Amniotic epithelial cell (primary cell): ENCODE data around the gene SPDYE17.
"Not testable (repeated sequence)": the region's sequence is repeated elsewhere in the genome, so short reads cannot be mapped to it uniquely, and the experiment has no call there.

Source experiments
- DNase-seq: peaks from one replicate; pipeline ENCODE4 v3.0.0-alpha.2; 2010; ENCODE audit warnings: low read depth

Gene SPDYE17

DNA sequence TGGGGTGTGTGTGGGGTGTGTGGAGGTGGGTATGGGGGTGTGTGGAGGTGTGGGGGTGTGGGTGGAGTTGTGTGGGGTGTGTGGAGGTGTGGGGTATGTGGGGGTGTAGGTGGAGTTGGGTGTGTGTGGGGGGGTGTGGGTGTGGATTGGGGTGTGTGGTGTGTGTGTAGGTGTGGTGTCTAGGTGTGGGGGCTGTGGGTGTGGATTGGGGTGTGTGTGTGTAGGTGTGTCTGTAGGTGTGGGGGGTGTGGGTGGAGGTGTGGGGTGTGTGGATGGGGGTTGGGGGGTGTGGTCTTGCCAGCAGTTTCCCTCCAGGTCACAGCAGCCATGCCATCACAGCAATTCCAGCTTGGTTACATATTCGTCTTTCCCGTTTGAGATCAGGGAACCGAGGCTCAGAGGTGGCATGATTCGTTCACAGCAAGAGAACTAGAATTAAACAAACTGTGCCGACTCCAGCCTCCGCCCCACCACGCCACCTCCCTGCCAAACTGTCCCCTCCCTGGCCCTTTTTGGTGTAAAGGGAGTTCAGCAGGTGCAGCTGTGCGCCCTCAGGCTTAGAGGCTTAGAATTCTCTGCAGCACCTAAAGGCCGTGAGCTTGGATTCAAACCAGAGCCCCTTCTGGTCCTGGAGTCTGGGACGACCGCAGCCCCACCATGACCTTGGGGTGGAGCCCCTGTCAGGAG is 33.3 kb downstream of the SPDYE17 start:
- not testable (repeated sequence) for DNase-seq

DNA sequence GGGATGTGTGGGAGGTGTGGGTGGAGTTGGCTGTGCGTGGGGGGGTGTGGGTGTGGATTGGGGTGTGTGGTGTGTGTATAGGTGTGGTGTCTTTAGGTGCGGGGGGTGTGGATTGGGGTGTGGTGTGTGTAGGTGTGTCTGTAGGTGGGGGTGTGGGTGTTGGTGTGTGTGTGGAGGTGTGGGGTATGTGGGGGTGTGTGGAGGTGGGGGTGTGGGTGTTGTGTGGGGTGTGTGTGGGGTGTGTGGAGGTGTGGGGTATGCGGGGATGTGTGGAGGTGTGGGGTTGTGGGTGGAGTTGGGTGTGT is 33.9 kb downstream of the SPDYE17 start:
- no peak for DNase-seq

DNA sequence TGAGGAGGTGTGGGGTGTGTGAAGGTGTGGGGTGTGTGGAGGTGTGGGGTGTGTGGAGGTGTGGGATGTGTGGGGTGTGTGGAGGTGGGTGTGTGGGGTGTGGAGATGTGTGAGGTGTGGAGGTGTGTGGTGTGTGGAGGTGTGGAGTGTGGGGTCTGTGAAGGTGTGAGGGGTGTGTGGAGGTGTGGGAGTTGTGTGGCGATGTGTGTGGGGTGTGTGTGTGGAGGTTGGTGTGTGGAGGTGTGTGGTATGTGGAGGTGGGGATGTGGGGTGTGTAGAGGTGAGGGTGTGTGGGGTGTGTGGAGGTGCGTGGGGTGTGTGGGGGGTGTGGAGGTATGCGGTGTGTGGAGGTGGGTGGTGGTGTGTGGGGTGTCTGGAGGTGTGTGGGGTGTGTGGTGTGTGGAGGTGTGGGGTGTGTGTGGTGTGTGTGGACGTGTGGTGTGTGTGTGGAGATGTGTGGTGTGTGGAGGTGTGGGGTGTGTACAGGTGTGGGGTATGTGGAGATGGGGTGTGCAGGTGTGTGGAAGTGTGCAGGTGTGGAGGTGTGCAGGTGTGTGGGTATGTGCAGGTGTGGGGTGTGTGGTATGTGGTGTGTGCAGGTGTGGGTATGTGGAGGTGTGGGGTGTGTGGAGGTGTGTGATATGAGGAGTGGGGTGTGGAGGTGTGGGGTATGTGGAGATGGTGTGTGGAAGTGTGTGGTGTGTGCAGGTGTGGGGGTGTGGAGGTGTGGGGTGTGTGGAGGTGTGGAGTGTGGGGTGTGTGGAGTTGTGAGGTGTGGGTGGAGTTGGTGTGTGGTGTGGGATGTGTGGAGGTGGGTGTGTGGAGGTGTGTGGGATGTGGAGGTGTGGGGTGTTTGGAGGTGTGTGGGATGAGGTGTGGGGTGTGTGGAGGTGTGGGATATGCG is 34.5 kb downstream of the SPDYE17 start:
- no peak for DNase-seq

DNA sequence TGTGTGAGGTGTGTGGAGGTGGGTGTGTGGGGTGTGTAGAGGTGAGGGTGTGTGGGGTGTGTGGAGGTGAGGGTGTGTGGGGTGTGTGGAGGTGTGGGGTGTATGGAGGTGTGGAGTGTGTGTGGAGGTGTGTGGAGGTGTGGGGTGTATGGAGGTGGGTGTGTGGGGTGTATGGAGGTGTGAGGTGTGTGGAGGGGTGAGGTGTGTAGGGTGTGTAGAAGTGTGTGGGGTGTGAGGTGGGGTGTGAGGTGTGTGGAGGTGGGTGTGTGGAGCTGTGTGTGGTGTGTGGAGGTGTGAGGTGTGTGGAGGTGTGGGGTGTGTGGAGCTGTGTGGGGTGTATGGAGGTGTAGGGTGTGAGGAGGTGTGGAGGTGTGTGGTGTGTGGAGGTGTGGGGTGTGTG is 35.2 kb downstream of the SPDYE17 start:
- not testable (repeated sequence) for DNase-seq

DNA sequence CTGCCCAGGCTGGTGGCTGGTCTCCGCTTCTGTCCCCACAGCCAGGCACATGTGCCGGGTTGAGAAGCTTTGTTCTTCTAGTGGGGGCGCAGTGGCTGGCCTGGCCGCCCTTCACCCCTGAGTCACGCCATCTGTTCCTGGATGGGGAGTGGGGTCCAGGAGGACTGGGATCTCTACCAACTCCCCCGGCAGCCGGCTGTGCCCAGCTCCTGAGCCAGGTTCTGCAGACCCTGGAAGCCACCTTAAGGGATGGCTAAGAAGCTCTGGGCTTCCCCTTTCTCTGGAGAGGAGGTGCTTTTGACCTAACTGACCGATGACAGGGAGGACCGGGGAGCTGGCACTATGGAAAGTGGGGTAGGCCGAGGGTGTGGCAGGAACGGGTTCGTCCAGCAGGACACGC is 37.9 kb downstream of the SPDYE17 start:
- not testable (repeated sequence) for DNase-seq

DNA sequence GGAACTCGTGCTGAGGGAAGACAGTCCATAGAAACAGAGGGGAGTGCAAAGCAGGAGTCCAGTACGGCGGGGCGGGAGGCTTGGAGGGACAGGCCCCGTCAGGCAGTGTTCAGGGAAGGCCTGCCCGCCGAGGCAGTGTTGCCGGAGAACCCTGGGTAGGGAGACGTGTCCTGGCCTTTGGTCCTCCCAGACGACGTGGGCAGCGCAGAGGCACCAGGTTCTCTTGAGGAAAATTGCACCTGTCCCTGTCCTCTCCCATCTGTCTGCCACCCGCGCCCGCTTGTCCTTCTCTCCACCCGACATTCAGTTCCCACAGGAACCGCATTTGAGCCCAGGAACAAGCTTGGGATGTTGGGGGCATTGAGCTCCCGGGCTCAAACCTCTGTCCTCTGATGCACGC is 38.3 kb downstream of the SPDYE17 start:
- not testable (repeated sequence) for DNase-seq

DNA sequence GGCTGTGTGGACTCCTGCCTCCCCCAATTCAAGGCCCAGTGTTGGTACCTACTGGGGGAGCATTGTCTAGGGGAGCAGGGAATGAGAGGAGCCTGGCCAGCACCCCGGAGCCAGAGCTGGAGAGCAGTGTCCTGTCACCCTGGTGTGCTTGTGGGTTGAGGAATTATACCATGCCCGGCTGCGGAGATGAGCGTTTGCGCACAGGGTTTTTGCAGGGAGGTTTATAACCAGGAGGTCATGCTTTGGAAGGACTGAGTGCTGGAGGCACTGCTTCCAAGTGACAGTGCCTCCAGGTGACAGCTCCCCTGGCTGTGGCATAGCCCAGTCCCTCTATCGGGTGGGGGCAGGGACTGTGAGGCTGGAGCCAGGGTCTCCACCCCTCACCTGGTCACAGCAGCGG is 39.3 kb downstream of the SPDYE17 start:
- not testable (repeated sequence) for DNase-seq

DNA sequence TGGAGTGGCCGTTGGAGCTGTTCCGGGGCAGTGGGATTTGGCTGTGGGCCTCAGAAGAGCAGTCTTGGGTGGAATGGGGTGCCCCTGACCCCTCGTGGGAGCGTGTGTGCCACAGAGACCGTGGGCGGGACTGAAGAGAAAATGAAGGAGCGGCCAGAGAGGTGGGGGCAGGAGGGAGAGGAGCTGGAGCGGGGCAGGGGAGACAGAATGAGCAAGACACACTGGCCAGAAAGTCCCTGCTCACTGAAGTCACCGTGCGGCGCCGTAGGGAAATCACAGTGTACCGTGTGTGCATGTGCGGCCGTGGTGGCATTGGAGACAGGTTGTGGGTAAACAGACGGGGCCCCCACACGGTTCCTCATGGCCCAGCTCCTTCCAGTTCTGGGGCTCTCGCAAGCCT is 40.0 kb downstream of the SPDYE17 start:
- not testable (repeated sequence) for DNase-seq

DNA sequence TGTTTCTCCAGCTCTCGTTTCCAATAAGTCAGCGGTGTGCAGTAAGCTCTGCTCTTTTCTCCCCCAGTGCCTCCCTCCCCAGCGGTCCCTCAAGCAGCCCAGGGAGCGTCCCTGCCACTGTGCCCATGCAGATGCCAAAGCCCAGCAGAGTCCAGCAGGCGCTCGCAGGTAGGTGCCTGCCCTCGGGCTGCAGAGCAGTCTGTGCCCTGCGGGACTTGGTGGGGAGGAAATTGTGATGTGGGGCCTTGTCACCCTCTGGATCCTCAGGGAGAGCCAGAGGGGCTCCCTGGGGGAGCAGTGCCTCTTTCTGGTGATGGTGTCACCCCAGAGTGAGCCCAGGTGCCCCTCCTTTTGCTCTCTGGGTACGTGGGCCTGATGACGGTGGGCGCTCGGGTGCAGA is 42.0 kb downstream of the SPDYE17 start:
- not testable (repeated sequence) for DNase-seq

DNA sequence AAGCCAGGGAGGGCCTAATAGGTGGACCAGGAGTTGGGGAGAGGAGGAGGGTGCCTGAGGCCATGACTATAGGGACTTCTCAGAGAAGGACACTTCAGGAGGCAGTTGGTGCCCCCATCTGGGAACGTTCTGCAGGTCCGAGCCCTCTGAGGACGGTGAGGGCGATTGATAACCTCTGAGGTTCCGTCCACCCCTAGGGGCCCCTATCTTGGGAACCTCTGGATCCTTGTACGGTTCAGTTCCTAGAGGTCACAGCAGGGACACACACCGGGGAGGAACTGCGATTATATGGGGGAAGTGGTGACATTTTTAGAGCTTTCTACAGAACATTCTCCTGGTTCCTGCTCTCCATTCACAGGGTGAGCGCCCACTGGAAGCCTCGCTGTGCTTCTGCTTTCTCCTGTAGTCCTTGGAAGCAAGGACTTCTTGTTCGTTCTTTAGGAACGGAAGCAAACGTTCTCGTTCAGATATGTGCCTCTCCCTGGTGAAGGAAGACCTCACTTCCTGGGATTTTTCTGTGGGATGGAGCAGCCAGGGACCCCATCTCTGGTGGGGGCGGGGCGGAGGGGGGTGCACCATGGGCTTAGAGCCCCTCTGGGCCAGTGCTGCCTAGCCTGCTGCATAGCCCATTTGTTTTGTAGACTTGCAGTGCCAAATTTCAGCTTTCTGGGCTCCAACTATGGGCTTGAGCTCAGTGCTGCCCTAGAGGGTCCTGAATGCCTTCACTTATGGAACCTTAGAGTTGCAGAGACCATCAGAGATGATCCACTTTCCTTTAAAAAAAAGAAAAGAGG is 46.0 kb downstream of the SPDYE17 start:
- DNase-seq: not testable (repeated sequence)

DNA sequence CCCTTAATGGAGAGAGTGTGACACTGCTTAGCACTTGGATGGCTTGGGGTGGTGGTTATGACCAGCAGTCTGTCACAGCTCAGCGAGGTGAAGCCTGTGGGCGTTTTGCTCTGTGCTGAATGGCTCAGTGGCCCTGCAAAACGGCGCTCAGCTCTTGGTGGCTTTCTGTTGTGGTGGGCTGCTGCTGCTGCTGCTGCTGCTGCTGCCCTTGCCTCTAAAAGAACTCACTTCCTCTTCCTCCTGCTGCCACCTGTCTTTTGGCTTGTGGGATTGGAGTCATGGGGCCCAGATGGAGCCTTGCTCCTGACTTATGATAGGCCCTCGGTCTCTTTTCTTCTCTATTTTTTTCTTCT is 47.4 kb downstream of the SPDYE17 start:
- DNase-seq: not testable (repeated sequence)

DNA sequence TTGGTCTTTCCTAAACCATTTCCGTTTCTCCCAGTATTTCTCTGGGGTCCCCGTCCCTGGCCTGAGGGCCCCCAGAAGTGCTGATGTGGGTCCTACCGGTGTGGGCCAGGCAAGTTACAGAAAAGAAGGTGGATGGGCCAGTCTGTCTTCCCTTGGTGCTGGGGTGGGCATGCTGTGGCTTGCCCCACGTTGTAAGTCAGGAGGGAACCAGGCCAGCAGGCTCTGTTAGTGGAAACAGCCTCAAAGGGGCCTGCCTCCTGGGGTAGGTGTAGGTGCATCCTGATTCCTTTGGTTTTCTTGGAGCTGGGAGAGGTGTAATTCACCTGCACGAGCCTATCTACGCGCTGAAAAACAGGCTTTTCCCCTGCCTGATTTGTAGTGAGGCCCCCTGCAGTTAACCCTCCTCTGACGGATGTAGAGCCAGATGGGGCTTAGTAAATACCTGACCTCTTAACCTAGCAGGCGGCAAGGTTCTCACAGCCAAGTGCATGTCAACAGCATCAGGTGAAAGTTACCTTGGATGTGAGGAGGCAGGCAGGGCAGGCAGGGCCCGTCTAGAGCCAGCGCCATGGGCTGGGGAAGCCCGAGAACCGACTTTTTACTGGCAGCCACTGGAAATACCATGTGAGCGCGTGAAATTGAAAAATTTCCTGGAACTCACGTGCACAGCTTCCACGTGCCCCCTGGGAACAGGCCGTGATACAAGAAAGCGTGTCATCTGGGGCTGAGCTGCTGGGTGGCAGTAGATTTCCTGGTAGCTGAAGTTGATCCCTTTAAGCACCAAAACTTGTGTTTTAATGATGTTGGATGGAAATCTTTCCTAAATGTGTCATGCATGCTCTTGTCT is 48.0 kb downstream of the SPDYE17 start:
- not testable (repeated sequence) for DNase-seq

DNA sequence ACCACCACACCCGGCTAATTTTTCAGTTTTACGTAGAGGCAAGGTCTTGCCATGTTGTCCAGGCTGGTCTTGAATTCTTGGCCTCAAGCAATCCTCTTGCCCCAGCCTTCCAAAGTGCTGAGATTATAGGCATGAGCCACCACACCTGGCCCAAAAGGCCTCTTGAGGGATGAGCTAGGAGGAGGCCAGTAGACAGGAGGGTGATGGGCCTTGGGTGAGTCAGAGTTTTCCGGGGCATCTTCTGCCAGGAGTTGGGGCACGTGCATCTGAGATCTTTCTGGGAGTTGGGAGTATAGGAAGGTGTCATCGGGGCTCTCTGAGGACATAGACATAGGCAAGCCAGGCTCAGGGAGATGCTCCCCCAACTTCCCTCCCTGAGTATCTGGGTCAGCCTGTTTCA is 48.8 kb downstream of the SPDYE17 start:
- DNase-seq: not testable (repeated sequence)

DNA sequence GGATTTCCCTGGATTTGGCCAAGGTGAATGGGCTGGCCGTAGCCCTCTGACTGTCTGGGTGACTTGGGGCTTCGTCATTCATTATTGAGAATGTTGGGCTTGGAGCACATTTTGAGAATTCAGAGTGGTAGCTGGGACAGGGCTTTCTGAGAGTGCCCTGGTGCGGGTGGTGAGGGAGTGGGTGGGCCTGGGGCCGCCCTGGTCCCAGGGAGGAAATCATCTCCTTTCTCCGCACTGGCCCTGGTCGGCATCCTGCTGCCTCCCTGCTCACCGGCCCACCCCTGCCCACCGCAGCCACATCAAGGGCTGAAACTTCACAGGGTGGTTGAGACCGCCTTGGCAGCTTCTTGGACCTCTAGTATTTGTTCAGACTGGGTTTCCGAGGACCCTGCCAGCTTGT is 49.7 kb downstream of the SPDYE17 start:
- not testable (repeated sequence) for DNase-seq

DNA sequence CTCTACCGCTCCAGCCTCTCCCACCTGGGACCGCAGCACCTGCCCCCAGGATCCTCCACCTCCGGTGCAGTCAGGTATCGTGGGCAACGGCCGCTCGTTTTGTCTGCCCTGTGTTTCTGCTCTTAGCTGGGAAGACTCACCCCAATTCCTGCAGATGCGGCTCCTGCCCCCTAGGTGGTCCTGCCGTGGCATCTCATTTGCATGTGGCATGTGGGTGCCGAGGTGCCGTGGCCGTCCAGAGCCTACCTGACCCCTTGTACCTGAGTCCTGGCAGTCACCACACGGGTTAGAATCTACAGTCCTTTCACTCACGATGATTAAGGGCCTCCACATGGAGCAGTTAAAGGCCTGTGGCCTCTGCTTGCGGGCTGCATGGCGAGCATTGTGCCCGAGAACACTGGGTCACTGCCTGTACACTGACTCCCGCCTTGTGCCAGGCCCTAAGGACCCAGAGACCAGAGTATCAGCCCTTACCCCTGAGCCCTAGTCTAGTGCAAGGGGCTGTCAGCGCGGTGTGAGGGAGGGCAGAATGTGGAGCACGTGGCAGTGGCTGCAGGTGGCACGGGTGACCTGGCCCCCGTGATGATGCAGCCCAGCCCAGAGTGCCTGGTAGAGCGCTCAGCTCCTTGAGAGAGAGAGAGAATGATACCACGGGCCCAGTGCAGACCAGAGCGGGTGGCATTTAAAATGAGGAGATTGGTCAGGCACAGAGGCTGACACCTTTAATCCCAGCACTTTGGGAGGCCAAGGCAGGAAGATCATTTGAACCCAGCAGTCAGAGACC is 50.8 kb downstream of the SPDYE17 start:
- DNase-seq: not testable (repeated sequence)

DNA sequence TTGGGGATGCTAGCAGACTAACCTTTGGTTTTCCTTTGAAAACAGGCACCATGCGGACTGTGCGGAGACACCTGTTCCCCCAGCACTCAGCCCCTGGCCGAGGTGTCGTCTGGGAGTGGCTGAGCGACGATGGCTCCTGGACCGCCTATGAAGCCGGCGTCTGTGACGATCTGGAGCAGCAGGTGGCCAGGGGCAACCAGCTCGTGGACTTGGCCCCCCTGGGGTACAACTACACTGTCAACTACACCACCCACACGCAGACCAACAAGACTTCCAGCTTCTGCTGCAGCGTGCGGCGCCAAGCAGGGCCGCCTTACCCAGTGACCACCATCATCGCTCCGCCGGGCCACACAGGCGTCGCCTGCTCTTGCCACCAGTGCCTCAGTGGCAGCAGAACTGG is 51.6 kb downstream of the SPDYE17 start:
- not testable (repeated sequence) for DNase-seq

DNA sequence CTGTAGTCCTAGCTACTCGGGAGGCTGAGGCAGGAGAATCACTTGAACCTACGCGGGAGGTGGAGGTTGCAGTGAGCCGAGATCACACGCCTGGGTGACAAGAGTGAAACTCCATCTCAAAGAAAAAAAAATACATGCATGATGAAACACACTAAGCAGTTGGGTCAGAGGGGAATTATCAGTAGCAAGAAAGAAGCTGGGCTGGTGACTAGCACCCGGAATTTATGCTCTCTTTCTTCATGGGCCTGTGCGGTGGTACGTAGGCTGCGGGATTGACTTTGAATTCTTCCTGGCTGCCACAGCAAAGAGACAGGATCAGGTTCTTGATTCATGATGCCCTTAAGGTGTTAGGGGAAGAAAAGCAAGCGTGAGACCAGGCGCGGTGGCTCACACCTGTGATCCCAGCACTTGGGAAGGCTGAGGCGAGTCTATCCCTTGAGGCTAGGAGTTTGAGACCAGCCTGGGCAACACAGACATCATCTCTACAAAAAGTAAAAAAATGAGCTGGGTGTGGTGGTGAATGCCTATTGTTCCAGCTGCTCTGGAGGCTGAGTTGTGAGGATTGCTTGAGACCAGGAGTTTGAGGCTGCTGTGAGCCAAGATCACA is 54.3 kb downstream of the SPDYE17 start:
- DNase-seq: not testable (repeated sequence)

DNA sequence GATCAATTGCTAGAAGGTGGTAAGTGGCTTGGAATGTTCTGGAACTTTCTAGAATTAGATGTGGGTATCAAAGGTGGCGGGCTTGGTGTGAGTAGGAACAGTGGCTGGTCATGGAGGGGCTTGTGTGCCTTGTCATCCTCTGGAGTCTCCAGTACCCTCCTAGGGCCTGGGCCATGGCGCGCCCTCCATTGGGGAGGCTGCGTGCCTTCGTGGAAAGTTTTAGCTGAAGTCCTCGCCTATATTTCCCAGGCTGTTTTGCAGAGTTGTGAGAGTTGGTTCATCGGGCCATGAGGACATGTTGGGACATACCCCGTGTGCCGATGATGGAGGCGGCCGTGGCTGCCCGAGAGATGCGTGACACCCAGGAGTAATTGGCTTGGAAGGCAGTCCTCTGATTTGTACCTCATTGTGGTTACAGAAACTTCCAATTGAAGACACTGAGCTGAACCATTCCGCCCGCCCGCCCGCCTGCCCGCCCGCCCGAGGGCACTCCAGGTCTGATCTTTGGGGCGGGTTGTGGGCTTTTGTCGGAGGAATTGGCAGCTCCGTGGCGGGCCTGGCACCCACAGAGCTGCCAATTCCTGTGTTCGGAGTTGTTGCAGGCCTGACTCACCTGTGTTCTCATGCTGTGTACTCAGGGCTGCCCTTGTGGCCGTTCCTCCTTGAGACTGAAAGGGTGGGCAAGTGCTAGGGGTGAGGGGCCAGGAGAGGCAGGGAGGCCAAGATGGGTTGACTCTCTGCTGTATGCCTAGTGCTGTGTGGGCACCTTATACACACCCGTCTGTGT is 57.2 kb downstream of the SPDYE17 start:
- DNase-seq: not testable (repeated sequence)

DNA sequence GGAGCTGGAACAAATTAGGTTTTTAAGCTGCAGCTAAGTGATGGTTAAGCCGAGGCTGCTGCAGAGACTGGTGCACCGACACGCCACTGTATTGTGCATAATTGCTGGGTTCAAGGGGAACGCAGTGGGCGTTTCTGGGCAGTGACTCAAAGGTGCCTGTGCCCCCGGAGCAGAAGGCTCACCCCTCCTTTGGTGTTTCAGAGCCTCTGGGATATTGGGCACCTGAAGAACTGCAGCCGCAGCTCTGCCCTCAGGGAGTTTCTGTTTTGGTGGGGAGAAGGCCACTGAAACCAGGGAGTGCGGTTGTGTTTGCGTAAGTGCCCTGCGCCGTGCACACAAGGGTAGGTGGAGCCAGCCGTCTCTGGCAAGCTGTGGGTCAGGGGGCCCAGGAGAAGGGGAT is 57.8 kb downstream of the SPDYE17 start:
- not testable (repeated sequence) for DNase-seq

DNA sequence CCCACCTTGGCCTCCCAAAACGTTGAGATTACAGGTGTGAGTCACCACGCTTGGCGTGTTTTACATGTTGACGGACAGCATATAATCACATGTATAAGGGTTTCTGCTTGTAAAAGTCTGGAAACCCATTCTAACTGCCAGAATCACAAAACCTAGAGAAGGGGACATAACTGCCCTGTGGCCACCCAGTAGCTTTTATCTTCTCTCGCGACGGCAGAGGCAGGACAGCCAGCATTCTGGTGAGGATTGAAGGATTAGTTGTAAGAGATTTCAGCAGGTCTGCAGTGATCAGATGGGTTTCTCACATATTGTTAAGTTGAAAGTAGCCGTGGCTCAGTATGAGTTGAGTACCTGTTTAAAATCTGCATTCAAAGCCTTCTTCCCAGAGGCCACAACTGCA is 59.8 kb downstream of the SPDYE17 start:
- DNase-seq: not testable (repeated sequence)
